Lower leg skin (tissue), 3 donors: ENCODE results near the gene INPP4A.

Source experiments
- CTCF ChIP-seq, 3 donors: fragments of 450-650 bp; IDR thresholded peaks; one replicate each; pipeline ENCODE4 v1.5.1; 2016; ENCODE audit warnings: antibody characterized with exemption in 3 of 3, mild to moderate bottlenecking in 3 of 3, moderate library complexity in 2 of 3
- POLR2A ChIP-seq, 2 donors: fragments of 450-650 bp; IDR thresholded peaks; one replicate each; pipeline ENCODE4 v1.6.1; 2016 to 2017; ENCODE audit warnings: antibody characterized with exemption in 2 of 2, mild to moderate bottlenecking in 1 of 2, moderate library complexity in 1 of 2

GRCh38 chr2:98634406-98635092, 189.9 kb downstream of the INPP4A start:
- TF ChIP-seq CTCF (IDR thresholded peaks at IDR 0.05) (no peak), POLR2A (IDR thresholded peaks at IDR 0.05) (no peak)
